GM19025 (cell line): ENCODE results near the gene ACVR1.
A peak's percentile ranks its signal among the peaks of the same experiment; 100 is the strongest.
"Not testable (repeated sequence)": the region's sequence is repeated elsewhere in the genome, so short reads cannot be mapped to it uniquely, and the experiment has no call there.

Source experiments
- ATAC-seq: cut with Tn5 transposase; IDR thresholded peaks from one replicate; pipeline ENCODE4 v1.9.1; 2021; ENCODE audit warnings: mild to moderate bottlenecking, low read depth, moderate library complexity; ENCODE audit not compliant: unreplicated experiment

ACVR1 gene

GRCh38 chr2:157894694-157895435 is 18.7 kb upstream of the ACVR1 start:
- no peak for ATAC-seq

GRCh38 chr2:157893611-157894010 is 17.5 kb upstream of the ACVR1 start:
- ATAC-seq, result no peak

DNA sequence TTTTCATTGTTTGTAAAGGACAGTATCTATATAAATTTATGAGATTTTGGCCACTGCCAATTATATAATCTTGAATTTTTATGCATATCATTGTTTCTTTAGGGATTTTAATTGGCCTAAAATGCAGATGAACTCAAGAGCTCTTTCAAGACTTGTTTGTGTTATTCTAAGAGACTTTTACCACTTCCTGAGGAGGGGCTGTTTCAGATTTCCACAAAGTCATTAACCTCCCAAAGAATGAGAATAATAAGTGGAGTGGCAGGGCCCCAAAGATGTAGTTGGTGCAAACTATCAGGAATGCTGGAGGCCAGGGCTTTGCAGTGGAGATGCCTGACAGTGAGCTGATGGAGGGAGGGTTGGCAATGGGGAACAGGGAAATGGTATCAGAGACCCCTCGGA is 15.5 kb upstream of the ACVR1 start:
- no peak for ATAC-seq

DNA sequence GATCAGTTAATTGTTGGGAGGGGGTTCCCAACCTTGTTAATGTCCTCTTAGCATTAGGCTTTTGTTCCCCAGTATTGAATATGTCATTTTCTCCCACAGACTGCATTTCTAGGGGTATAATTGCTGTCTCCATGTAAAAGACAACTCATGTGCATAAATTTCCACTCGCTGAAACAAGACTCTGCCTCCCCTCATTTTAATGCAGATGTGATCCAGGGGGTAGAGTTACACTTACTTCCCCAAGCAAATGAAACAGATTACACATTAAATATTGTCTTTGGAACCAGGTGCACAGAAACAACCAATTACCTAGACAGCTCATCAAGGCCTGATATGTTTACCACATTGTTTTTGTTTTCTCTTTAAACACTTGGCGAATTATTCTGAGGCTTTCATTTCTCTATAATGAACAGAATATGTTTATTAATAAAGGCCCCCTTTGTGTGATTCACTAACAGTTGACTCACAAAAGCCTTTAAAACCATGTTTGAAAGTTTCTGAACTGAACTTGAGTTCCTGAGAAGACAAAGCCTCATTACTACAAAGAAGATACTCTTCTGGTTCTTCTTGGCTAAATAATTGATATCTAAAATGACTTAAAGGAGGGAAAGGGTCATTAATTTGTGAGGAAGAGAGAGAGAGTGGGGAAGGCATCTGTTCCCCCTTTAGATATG is 15.0 kb upstream of the ACVR1 start:
- ATAC-seq, result no peak

DNA sequence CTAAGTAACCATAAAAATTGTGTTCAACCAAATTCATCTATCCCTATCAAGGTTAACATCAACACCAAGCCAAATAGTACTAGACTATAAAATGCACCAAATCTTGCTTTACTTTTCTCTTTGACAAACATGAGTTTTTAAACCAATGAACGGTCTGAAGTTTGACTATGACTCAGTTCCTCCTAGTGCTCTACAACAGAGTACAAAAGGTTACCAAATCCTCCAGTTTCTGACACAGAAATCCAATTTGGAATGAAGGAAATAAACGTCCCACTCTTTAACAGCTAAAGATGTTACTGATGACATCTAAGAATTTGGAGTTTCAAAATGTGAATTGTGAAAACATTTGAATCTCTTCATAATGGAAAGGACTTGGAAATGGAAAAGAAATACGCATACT is 11.8 kb upstream of the ACVR1 start:
- ATAC-seq, result no peak

DNA sequence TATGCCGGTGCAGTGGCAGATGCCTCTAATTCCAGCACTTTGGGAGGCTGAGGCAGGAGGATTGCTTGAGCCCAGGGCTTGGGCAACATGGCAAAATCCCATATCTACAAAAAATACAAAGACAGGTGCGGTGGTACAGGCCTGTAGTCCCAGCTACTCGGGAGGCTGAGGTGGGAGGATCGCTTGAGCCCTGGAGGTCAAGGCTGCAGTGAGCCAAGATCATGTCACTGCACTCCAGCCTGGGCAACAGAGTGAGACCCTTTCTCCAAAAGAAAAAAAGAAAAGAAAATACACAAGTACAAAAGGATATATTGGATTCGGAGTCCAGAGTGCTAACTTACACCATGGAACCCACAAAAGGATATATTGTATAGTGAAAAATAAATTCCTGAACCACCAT is 8.4 kb upstream of the ACVR1 start:
- ATAC-seq, result not testable (repeated sequence)

GRCh38 chr2:157880927-157881326 is 4.8 kb upstream of the ACVR1 start:
- ATAC-seq, result no peak

- ATAC-seq, result no peak
These were observed 1.8 kb upstream of the ACVR1 start for GRCh38 chr2:157877761-157878400.

DNA sequence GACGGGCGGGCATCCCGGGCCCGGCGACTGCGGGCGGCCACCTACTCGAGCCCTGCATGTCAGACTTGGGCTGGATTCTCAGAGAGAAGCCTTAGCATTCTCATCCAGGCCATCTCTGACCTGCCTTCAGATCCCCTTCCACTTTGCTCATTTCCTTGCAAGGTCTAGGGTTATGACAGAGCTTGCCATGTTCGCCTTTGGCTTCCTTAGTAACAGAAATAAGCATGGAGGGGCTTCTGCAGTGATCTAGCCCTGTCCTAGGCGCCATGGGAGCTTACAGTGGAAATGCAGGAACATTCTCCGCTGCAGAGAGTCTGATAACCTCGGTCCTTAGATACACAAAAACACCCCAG is 632 bp upstream of the ACVR1 start:
- no peak for ATAC-seq

DNA sequence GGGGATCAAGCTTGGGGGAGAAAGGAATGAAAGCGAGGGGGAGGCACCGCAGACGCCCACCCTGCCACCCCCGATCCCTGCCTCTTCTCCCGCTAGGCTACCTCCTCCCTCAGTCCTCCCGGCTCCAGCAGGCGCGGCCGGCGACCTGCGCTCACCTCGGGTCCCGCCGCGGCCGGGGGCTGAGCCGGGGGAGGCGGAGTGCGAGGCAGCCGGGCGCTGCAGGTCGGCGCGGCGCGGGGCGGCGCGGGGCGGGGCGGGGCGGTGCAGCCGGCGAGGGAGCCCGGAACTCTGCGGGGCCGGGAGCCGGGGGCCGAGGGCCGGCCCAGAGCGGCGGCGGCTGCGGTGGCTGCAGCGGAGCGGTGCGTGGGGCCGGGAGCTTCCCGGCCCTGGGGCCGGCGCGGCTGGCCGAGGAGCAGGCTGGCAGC is 477 bp downstream of the ACVR1 start:
- peak; percentile 39 for ATAC-seq

GRCh38 chr2:157874997-157875640 is 1.0 kb downstream of the ACVR1 start:
- no peak for ATAC-seq

GRCh38 chr2:157874348-157874747 is 1.8 kb downstream of the ACVR1 start:
- no peak for ATAC-seq

GRCh38 chr2:157872791-157873190 is 3.3 kb downstream of the ACVR1 start:
- no peak for ATAC-seq

DNA sequence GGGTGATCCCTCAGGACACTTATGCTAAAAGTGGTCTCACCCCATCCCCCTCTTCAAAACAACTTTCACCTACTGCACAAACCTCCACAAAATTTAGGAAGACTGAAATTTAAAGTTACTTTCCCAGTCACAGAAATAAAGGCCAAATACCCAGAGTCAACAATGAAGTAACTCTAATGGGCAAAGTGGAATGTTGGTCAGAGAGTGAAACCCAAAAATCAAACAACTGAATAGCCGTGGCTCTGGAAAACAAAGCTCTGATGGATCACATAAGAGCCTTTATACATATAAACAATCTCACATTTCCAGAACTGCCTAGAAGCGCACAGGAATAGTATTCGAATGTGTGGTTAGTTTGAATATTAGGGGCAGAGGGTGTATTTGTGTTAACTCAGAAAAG is 4.7 kb downstream of the ACVR1 start:
- no peak for ATAC-seq

GRCh38 chr2:157868993-157869392 is 7.1 kb downstream of the ACVR1 start:
- ATAC-seq, result no peak

DNA sequence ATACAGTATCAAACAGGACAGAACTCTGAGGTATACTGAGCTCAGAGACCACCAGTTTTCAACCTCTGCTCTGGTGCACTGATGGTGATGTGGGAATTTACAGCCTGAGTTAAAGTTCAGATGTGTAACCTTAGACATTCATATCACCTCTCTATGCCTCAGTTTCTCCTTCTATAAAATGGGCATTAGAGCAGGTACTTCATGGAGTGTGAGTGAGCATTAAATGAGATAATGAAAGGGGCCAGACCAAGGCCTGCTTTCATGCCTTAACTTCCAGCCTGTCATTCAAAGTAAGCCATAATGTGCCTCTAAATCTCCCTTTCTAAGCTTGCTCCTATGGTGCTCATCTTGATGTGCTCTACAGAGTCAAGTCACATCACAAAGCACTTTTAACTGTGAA is 8.4 kb downstream of the ACVR1 start:
- no peak for ATAC-seq

GRCh38 chr2:157866666-157867642 is 9.2 kb downstream of the ACVR1 start:
- no peak for ATAC-seq

GRCh38 chr2:157866202-157866601 is 9.9 kb downstream of the ACVR1 start:
- ATAC-seq, result no peak

- no peak for ATAC-seq
These were observed 11.2 kb downstream of the ACVR1 start for GRCh38 chr2:157864857-157865430.

DNA sequence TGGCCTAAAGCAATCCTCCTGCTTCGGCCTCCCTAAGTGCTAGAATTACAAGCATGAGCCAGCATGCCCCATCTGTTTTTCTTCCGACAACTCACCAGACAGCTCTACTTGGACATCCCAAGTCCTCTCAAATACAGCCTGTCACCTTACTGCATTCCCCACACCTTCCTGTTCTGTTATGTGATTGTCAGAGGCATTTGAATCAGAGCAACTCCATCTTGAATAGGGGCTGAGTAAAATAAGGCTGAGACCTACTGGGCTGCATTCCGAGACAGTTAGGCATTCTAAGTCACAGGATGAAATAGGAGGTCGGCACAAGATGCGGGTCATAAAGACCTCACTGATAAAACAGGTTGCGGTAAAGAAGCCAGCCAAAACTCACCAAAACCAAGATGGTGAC is 17.3 kb downstream of the ACVR1 start:
- no peak for ATAC-seq
